GM18508 (cell line): ENCODE results near the gene EIF2B4.

ENCODE experiments used
- ATAC-seq: cut with Tn5 transposase; IDR thresholded peaks from one replicate; pipeline ENCODE4 v1.9.1; 2021; ENCODE audit warnings: moderate number of reproducible peaks; ENCODE audit not compliant: insufficient read depth, unreplicated experiment

EIF2B4 gene

DNA sequence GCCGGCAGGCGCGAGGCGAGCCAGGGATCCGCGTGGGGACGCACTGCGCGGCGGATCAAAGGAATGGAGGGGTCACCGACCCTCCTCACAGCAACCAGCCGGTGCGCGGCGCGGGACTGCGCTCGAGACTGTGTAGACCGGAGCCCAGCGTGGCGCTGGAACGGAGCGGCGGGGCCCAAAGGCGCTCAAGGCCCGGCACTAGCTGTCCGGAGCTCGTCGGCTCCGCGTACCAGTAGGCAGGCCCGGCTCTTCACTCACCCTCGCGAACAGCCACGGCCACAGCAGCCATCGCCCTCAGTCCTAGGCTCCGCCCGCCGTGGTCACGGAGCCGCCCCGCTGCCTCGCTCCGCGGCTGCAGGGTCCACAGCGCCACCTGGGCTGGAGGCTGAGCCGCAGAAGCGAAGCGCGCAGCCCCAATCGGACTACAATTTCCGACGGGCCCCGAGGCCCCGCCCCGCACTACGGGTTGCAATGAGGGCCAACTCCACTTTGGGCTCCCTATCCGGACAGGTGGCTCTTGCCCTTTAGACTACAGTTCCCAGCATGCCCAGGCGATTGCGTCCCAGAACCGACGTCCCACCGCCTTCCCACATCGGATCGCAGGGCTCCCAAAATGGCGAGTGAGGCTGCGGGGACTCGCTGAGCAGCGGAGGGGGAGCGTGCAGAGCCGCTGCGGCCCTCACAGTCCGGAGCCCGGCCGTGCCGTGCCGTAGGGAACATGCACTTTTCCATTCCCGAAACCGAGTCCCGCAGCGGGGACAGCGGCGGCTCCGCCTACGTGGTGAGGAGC is at the start of gene EIF2B4, which contains the start of gene SNX17:
Gene EIF2B4, minus strand, starts transcription at position 313 of the 790 bp plus-strand sequence. Its CDS starts 24 bp downstream, at position 289.
Gene SNX17, plus strand, starts transcription at position 591 of the 790 bp plus-strand sequence. Its CDS starts 128 bp downstream, at position 719.
- ATAC-seq = peak; percentile 78

DNA sequence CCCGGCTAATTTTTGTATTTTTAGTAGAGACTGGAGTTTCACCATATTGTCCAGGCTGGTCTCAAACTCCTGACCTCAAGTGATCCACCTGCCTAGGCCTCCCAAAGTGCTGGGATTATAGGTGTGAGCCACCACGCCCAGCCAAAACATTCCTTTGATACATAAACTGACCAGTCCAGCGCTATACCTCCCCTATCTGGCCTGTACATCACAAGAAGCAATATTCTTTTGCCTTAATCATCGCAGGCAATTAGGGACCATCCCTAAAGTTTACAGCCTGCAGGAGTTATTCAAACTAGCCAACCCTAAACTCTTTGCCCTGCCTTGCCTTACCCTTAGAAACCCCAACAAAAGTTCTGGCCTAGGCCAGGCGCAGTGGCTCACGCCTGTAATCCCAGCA is 46.0 kb upstream of the EIF2B4 start:
- ATAC-seq = no peak

DNA sequence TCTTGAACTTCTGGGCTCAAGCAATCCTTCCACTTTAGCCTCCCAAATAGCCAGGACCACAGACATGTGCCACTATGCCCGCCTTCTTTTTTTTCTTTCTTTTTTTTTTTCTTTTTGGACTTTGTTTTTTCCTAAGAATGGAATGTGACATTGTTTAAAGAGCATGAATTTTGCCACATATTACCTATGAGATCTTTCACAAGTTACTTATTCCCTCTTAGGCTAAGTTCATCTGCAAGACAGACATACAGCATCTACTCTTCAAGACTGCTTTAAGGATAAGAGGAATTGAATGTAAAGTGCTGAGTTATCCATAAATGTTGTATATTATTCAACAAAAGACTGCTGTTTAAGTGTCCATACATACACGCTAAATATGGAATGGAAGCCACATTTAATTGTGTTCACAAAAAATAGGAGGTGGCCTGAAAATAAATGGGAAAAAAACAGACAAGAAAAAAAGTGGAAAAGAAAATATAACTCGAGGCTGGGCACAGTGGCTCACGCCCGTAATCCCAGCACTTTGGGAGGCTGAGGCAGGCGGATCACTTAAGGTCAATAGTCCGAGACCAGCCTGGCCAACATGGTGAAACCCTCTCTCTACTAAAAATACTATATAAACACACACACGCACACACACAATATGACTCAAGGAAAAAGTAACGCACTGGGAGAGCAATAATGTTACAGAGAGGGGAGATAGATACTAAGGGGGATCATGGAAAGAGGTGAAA is 42.4 kb upstream of the EIF2B4 start:
- no peak for ATAC-seq

DNA sequence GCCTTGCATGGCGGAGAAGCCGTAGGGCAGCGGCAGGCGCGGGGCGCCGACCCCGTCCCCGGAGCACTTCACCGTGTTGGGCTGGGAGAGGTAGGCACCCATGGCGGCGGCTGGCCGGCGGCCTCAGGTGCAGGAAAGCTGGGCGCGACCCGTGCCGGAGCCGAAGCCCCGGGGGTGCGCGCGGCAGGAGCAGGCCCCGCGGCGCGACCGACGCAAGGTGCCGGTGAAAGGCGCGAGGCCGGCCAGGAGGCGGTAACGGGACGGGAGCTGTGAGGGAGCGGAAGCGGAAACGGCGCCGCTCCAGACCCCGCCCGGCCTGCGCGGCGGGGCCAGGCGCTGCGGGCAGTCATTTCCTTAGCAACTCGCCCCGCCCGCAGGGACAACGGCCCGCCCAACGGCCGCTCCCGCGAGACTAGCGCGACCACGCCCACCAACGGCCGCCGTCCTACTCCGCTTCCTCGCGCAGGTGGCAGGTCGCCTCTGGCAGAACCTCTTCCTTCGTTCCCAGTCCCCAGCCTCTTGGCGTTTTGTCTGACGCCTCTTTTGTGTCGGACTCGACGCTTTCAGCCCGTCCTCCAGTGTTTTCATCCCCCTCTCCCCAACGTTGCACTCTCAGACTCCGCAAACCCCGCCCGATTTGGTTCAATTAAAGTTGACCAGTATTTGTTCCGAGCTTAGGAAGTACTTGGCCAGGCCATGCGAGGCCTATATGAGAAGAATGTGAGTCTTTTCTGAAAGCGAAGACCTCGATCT is 39.4 kb upstream of the EIF2B4 start, which contains the start of gene PPM1G:
Gene PPM1G, minus strand, starts transcription at position 271 of the 753 bp plus-strand sequence. Its CDS starts 169 bp downstream, at position 102.
- ATAC-seq = peak; percentile 59

DNA sequence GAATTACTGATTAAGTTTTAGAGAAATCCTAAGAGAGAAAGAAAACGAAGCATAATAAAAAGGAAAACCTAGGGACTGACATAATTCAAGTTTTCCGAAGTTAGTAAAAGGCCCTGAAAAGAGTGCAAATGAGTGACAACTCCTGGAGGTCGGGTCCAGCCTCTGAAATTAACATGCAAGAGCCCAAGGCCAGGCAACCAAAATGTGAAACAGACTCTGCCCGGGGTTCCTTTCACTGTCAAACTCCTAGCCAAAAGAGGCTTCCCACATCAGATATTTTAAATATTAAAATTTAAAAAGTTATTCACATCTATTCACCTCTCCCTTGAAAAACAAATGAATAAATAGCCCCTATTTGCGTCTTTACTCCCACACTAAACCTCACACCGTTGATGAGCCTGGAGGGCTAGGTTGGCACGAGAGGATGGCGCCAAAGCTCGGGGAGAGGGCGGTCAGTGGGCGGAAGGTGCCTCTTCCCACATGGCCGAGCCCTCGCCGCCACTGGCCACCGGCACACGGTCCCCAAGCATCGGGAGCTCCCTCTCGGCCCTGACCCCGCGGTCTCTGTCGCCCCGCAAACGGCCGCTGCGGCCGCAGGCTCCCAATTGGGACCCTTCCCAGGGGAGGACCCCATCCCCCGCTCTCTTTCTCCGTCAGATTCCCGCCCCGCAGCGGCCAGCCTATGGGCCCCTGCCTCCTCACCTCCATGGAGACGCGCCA is 38.6 kb upstream of the EIF2B4 start:
- ATAC-seq = peak; percentile 15

DNA sequence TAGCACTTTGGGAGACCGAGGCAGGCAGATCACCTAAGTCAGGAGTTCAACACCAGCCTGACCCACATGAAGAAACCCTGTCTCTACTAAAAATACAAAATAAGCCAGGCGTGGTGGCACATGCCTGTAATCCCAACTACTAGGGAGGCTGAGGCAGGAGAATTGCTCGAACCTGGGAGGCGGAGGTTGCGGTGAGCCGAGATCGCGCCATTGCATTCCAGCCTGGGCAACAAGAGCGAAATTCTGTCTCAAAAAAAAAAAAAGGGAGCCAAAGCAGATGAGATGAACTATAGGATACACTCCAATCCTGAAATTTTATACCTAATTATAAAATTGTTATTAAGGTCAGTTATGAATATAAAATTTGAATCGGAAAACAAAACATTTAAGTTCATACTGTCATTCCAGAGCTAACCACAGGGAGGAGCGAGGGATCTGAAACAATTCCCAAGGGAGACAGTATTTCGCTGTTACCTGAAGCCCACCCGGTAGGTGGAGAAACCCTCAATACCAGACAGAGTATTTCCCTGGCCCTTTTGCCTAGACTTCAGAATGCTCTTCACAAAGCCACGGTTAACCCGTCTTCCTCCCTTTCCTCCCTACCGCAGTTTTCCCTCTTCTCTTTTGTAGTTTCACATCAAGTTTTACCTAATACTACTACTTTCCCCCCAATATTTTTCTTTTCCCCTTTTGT is 37.8 kb upstream of the EIF2B4 start:
- ATAC-seq = no peak

DNA sequence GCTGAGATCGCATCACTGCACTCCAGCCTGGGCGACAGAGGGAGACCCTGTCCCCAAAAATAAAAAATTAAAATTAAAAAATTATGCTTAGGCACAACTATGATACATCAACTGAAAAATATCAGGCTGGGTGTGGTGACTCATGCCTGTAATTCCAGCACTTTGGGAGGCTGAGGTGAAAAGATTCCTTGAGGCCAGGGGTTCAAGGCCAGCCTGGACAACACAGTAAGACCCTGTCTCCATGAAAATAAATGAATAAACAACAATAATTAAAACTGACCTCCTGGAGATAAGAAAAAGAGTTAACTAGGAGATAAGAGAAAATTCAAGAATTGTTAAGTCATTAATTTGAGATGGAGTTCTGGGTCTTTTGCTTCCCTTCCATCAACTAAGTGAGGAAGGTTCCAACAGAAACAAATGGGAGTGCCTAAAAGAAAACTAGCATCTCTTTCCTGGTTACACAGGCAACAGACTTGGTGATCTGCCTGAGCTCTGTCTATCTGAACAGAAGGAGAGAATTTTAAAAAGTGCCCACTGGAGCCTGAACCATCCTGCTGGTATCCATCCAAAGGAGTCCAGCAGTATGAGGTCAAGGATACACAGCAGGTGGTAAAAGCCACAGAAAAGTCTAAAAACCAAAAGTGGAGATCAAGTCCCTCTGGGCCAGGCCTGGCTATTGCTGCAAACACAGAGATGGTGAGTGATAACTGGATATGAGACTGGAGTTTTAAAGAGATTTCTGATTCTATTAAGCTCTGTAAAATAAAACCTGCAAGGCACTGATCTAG is 30.4 kb upstream of the EIF2B4 start:
- ATAC-seq = no peak

DNA sequence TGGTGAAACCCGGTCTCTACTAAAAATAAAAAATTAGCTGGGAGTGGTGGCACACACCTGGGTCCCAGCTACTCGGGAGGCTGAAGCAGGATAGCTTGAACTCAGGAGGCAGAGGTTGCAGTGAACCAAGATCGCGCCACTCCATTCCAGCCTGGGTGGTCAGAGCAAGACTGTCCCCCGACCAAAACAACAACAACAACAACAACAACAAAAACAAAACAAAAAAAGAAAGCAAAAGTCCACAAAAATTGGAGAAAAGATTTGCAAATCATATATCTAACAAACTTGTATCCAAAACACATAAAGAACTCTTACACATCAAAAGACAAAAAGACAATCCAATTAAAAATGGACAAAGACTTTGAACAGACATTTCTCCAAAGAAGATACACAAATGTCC is 28.8 kb upstream of the EIF2B4 start:
- no peak for ATAC-seq

DNA sequence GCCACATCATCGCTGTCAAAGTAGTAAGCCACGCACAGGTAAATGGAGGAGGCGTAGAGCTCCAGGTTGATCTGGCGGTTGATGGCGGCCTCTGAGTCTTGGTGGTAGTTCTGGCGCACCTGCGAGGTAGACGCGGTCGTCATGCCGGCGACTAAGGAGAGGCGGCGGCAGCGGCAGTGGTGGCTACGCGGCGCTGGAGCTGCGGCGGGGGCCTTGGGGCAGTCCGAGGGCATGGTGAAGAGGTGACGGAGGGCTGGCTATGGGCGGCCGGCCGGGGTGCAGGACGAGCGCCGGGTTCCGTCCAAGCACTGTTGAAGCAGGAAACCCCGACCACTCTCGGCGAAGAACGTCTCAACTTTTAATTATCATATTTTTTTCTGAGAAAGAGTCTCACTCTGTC is 23.1 kb upstream of the EIF2B4 start:
- no peak for ATAC-seq

DNA sequence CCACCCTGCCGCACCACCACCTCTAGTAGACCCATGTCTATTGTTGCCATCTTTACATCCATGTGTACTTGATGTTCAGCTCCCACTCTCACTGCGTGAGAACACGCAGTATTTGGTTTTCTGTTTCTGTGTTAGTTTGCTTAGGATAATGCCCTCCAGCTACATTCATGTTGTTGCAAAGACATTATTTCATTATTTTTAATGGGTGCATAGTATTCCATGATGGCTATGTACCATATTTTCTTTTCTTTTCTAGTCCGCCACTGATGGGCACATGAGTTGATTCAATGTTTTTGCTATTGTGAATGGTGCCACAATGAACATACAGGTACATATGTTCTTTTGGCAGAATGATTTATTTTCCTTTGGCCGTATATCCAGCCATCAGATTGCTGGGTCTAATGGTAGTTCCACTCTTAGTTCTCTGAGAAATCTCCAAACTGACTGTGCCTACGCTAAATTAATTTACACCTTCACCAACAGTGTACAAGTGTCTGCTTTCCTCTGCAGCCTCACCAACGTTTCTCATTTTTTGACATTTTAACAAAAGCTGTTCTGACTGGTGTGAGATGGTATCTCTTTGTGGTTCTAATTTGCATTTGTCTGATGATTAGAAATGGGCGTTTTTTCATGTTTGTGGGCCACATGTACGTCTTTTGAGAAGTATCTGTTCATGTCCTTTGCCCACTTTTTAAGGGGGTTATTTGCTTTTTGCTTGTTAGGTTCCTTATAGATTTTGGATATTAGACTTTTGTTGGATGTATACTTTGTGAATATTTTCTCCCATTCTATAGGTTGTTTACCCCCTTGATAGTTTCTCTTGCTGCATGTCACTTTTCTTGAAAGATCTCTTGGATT is 20.9 kb upstream of the EIF2B4 start:
- ATAC-seq = no peak

DNA sequence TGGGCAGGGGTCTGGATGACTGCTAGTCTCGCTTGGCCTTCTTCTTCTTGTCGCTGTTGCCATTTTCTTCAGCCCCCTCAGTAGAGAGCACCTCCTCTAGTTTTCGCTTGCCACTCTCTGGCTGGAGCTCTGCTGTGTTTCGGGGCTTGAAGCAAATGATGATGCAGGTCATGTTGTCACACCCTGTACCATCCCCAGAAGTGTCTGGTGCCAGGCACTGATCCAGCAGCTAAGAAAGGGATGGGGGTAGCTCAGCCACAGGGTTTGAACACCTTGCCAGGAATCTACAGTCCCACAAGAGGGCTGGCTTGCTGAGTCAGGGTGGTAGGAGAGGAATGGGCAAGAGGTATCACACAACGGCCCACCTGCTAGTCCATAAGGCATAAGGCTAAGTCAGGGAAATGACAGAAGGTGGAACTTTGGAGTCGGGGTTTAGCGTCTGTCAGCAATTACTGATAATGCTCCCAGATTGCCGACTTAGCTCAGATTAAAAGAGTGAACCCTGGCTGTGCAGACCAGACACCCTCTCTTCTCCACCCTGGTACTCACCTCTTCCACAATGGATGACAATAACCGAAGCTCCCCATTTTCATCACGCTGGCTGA is 11.5 kb upstream of the EIF2B4 start:
- ATAC-seq = no peak

DNA sequence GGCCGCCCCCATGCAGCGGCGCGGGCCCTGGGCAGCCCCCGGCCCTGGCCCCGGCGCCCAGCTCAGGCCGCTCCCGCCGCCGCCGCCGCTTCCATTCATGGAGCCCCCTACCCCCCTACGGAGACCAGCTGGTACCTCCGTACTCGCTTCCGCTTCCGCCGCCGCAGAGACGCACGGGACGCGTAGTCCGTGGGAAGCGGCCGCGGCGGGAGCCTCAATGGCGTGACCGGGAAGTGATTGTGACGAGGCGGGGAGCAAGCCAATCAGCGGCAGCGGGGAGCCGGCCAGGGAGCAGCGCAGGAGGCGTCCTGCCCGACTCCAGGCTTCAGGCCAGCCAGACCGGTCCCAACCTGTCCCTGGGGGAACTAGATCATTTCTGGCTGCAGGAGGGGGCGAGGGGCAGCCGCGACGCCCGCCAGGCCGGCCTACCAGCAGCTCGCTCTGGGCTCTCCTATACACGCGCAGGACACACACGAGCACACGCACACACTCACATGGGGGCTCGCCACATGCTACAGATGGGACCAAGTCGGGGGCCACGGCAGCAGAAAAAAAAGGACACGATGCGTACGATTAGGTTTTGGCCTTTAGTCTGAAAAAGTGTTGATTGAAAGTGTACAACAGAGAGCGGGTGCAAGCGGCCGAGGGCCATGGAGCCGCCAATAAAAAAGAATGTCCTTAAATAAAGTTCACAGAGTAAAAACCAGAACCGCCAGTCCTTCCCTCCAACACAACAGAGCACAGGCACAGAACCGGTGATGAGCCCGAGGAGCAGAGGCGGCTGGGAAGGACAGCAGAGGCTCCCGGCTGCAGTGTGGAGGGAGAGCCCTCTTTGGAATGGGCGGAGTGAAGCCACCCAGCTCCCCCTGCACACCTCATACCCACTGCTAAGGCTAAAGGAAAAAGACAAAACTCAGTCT is 10.7 kb upstream of the EIF2B4 start, which contains the start of gene ZNF513:
Gene ZNF513, minus strand, starts transcription at position 109 of the 920 bp plus-strand sequence. CDS start 208 bp downstream, outside the sequence.
- no peak for ATAC-seq

DNA sequence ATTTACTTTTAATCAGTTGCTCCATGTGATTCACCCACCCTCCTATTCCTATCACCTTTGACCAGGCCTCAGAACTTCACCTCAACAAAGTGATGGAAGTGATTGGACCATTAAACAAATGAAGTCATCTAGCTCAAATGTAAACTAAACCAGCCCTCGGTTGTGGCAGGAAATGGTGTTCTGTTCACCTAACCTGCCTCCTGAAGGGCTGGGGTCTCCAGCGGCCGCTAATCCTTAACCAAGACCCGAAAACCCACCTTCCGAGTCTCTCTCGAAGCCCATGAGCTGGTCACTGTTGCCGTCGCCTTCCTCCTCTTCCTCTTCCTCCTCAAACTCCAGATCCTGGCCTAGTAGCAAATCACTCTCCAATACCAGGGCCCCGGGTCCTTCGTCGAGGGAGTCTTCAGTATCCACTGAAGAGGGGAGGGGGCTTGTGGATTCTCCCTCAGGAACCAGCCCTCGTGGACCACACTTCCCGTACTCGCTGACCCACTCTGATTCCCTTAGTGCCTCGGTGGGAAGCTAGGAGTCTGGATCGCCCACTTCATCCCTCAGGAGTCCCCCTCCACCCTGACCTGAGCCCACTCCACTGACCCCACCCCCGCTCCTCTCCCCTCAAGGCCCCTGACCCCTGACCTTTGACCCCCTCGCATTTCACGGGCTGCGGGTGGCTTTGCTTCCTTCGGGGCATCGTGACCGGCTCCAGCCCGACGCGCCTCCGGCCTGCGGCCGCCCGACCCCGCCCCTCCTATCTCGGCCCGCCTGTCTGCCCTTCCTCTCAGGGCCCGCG is 9.9 kb upstream of the EIF2B4 start:
- no peak for ATAC-seq

DNA sequence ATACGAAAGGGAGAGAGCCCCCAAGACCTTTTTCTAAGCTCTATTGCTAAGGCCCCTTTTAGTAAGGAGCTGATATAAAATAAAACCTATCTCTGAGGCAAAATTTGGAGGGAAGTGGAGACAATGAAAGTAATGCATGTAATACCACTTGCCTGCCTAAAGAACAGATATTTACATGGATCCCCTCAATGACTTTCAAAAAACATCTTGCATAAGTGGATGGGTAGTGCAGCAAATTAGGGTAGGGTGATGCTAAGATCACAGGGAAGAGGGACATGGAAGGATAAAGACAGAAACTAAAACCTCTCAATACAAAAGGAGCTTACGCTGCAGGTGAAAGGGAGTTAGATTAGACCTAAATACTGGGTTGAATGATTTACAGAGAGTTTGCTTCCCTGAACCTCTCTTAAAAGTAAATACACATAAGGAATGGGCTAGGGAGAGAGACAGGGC is 9.3 kb upstream of the EIF2B4 start:
- ATAC-seq = no peak

DNA sequence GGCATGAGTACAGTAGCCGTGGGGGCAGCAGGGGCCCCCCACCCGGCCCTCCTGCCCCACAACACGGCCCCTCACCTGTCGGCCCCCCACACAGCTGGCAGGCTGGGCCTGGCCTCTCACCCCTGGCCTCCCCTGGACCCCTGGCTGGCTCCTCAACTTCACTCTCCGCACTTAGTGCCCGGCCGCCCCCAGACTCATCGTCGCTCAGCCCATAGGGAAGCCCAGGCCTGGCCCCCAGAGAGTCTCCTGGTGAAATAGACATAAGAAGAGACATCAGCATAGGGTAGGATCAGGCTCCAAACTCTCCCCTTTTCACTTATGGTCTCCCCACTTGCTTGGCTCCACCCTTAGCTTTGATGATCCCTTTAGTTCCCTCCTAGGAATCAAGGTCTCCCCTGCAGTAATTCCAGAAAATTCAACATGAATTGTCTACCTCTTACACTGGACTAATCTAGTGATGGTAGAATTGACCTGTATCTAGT is 8.7 kb upstream of the EIF2B4 start:
- no peak for ATAC-seq
